ENCODE measurements around the gene PRND. TPM values are rescaled to one million over a fixed set of nuclear protein-coding genes. Genes with fewer than 3 reads are reported as not detected.
"Not testable (repeated sequence)": the region's sequence is repeated elsewhere in the genome, so short reads cannot be mapped to it uniquely, and the experiment has no call there.

PRND gene
- total RNA-seq, 1 donor from 2014 or later, result not detected

DNA sequence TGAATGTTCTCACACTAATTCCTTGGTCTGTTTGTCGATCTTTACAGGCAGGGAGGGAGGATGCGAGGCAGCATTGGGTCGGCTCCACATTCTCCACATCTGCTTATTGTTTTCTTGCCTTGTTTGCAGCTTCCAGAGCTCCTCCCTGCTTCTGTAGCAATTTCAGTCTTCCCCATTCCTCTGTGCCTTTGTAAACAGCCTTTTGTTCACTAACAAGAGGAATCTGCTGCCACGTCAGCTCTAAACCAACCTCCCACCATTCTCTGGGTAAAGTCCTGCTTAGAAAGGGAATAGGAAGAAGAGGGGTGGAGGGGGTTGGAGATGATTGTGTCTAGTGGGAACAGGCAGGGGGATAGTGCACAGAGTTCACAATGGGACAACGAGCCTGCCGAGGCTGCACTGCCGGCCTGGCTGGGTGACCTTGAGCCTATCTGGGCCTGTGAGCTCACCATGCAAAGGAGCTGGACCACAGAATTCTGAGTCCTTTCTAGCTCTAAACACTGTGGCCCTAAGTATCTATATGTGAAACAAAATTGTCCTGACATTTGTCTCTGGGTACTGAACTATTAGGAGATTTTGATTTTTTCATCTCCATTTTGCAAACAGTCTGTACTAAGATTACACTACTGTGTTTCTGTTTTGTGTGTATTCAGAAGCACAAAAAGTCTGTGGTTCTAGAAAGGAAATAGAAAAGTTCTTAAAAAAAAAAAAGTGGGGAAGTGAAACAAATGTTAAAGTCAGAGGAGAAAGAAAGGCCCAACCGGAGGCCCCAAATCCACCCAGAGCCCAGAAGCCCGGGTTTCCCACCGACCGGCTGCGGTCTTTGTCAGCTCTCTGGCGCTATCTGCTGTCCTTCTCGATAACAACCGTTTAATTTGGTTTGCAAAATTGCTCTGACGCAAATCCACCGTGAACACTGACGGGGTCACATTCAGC lies 1.4 kb upstream of the PRND start:
- Mint-ChIP-seq H3K36me3 (ENCODE audit: low read depth) (no peaks in the 10 kb centered on the region), H3K9me3 (ENCODE audit: low read depth) (no peaks in the 10 kb centered on the region), H3K4me1 (ENCODE audit: low read depth) (peaks cover 7% of the 10 kb centered on the region), H3K4me3 (ENCODE audit: unreplicated experiment) (no peak overlapping the region), H3K27me3 (ENCODE audit: low read depth) (peaks cover 26% of the 10 kb centered on the region), H3K27ac (ENCODE audit: unreplicated experiment) (no peak overlapping the region)
- DNase-seq (ENCODE audit: low spot score), result no peak
- TF ChIP-seq CTCF (IDR thresholded peaks at IDR 0.05), result peak; percentile 92

DNA sequence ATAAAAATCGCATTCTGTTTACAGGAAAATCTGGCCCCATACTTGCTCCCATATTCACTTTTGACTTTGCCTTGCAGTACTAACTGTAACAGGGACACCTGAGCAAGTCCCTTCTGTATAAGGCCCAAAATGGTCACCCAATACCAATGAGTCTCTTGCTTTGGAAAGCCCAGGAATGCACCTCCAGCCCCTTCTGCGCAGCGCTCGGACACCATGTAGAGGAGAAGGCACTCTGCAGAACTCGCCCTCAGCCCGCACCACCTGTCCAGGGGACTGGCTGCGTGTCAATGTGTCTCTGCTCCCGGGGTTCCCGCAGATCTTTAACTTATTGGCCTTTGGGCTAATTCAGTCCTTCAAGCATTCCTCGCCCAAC lies 746 bp upstream of the PRND start:
- peaks cover 20% of the 10 kb centered on the region for H3K27me3 Mint-ChIP-seq (ENCODE audit: low read depth)
- no peak overlapping the region for H3K27ac Mint-ChIP-seq (ENCODE audit: unreplicated experiment)
- no peaks in the 10 kb centered on the region for H3K9me3 Mint-ChIP-seq (ENCODE audit: low read depth)
- peak; percentile 54 for TF ChIP-seq CTCF (IDR thresholded peaks at IDR 0.05)
- no peak for DNase-seq (ENCODE audit: low spot score)
- no peaks in the 10 kb centered on the region for H3K36me3 Mint-ChIP-seq (ENCODE audit: low read depth)
- peaks cover 7% of the 10 kb centered on the region for H3K4me1 Mint-ChIP-seq (ENCODE audit: low read depth)
- no peak overlapping the region for H3K4me3 Mint-ChIP-seq (ENCODE audit: unreplicated experiment)

- no peak for TF ChIP-seq CTCF (IDR thresholded peaks at IDR 0.05)
- no peak overlapping the region for H3K4me3 Mint-ChIP-seq (ENCODE audit: unreplicated experiment)
- peaks cover 7% of the 10 kb centered on the region for H3K4me1 Mint-ChIP-seq (ENCODE audit: low read depth)
- H3K27me3 Mint-ChIP-seq (ENCODE audit: low read depth), result peaks cover 15% of the 10 kb centered on the region
- H3K9me3 Mint-ChIP-seq (ENCODE audit: low read depth), result no peaks in the 10 kb centered on the region
- DNase-seq (ENCODE audit: low spot score), result no peak
- H3K36me3 Mint-ChIP-seq (ENCODE audit: low read depth), result no peaks in the 10 kb centered on the region
- no peak overlapping the region for H3K27ac Mint-ChIP-seq (ENCODE audit: unreplicated experiment)
Measured at GRCh38 chr20:4722571-4722970, 862 bp downstream of the PRND start.

DNA sequence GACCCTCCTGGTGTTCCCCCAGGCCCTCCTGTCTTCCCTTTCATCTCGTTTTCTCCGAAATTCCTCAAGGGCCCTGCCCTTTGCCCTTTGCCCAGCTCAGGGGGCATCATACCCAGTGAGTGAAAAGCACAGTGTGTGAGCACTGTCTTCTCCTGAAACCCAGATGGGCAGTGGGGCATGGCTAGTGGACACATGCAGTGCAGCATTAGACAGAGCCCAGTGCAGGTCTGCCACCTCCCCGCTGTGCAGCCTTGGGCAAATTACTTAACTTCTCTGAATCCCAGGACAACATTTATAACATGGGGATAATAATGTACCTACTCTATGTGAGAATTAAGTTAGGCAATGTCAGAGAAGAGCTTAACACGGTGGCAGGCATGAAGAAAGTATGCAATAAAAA lies 1.3 kb downstream of the PRND start:
- DNase-seq (ENCODE audit: low spot score), result no peak
- Mint-ChIP-seq H3K27ac (ENCODE audit: unreplicated experiment) (no peak overlapping the region), H3K9me3 (ENCODE audit: low read depth) (no peaks in the 10 kb centered on the region), H3K4me1 (ENCODE audit: low read depth) (peaks cover 7% of the 10 kb centered on the region), H3K36me3 (ENCODE audit: low read depth) (no peaks in the 10 kb centered on the region), H3K27me3 (ENCODE audit: low read depth) (peaks cover 15% of the 10 kb centered on the region), H3K4me3 (ENCODE audit: unreplicated experiment) (no peak overlapping the region)
- no peak for TF ChIP-seq CTCF (IDR thresholded peaks at IDR 0.05)

- peaks cover 17% of the 10 kb centered on the region for H3K27me3 Mint-ChIP-seq (ENCODE audit: low read depth)
- not testable (repeated sequence) for DNase-seq (ENCODE audit: low spot score); H3K27ac Mint-ChIP-seq (ENCODE audit: unreplicated experiment); H3K4me3 Mint-ChIP-seq (ENCODE audit: unreplicated experiment); H3K9me3 Mint-ChIP-seq (ENCODE audit: low read depth); H3K4me1 Mint-ChIP-seq (ENCODE audit: low read depth); H3K36me3 Mint-ChIP-seq (ENCODE audit: low read depth)
Measured at GRCh38 chr20:4723553-4723952, 1.8 kb downstream of the PRND start.

Measured in chondrocyte (in vitro differentiated cells).